H1 (cell line): ENCODE measurements around the gene TMPRSS15. TPM values are rescaled to one million over a fixed set of nuclear protein-coding genes. Genes with fewer than 3 reads are reported as not detected.

ENCODE experiments used
- CTCF ChIA-PET: fragments of 300-600 bp; sonication (Branson Sonifier 250); formaldehyde crosslinking; loops from one replicate; lab custom pipeline; 2021; ENCODE audit not compliant: partially characterized antibody; lab: Charles Lee
- POLR2A ChIA-PET: fragments of 300-600 bp; sonication (Branson Sonifier 250); formaldehyde crosslinking; loops from one replicate; lab custom pipeline; 2021; ENCODE audit warnings: inconsistent platforms; ENCODE audit not compliant: partially characterized antibody; lab: Charles Lee
- DNase-seq, 2 experiments: peaks; one replicate each; pipeline versions ENCODE4 v3.0.0 to v3.0.0-alpha.2; 2010 to 2022; ENCODE audit warnings: low spot score in 2 of 2, low read depth in 1 of 2, mixed read lengths in 1 of 2
- FAIRE-seq: peaks from 2 replicates; lab custom pipeline; 2011; peaks lifted over from hg19 to GRCh38; lab: Jason Lieb, UNC
- H2AFZ ChIP-seq: 2 replicates; pipeline ENCODE4 v1.8.1; 2012; ENCODE audit warnings: low read length, inconsistent platforms
- H2AK5ac ChIP-seq: 2 replicates; pipeline ENCODE4 v1.6.1; 2013; ENCODE audit warnings: low read depth, low read length
- H2BK120ac ChIP-seq: replicated peaks from 2 replicates; pipeline ENCODE3; 2013; ENCODE audit warnings: low read depth, low read length, inconsistent platforms
- H2BK12ac ChIP-seq: 2 replicates; pipeline ENCODE4 v1.6.1; 2013; ENCODE audit warnings: low read depth, low read length
- H2BK15ac ChIP-seq: 2 replicates; pipeline ENCODE4 v1.6.1; 2013; ENCODE audit warnings: low read length
- H2BK20ac ChIP-seq: 2 replicates; pipeline ENCODE4 v1.6.1; 2013; ENCODE audit warnings: low read length
- H2BK5ac ChIP-seq: 2 replicates; pipeline ENCODE4 v1.6.1; 2013; ENCODE audit warnings: low read depth, low read length
- H3K14ac ChIP-seq: 2 replicates; pipeline ENCODE4 v1.6.1; 2013; ENCODE audit warnings: inconsistent platforms; ENCODE audit not compliant: insufficient read length
- H3K18ac ChIP-seq: 2 replicates; pipeline ENCODE4 v1.6.1; 2013; ENCODE audit warnings: low read length; ENCODE audit errors: extremely low read depth
- H3K23ac ChIP-seq: 2 replicates; pipeline ENCODE4 v1.6.1; 2013; ENCODE audit warnings: inconsistent platforms; ENCODE audit not compliant: insufficient read length
- H3K23me2 ChIP-seq: 2 replicates; pipeline ENCODE4 v1.6.1; 2013; ENCODE audit warnings: low read depth, low read length
- H3K27ac ChIP-seq: 2 replicates; pipeline ENCODE4 v1.6.1; 2011; ENCODE audit warnings: low read depth, low read length, inconsistent platforms
- H3K27me3 ChIP-seq, 4 experiments: replicated peaks in 1 of 4; 1 replicate in 1 of 4; 2 replicates in 3 of 4; pipeline versions ENCODE4 v1.6.1 to v1.8.1; 2011 to 2013; ENCODE audit warnings: low read length in 3 of 4, mild to moderate bottlenecking in 3 of 4, inconsistent platforms in 2 of 4, mixed read lengths in 2 of 4, moderate library complexity in 1 of 4; ENCODE audit not compliant: control insufficient read depth in 3 of 4, insufficient read depth in 3 of 4; ENCODE audit errors: extremely low read depth in 1 of 4
- H3K36me3 ChIP-seq, 4 experiments: 2 replicates each; pipeline versions ENCODE4 v1.6.1 to v1.8.1; 2011 to 2013; ENCODE audit warnings: mild to moderate bottlenecking in 4 of 4, low read length in 3 of 4, moderate library complexity in 2 of 4, control low read depth in 1 of 4, inconsistent platforms in 1 of 4; ENCODE audit not compliant: insufficient read depth in 4 of 4, control insufficient read depth in 2 of 4
- H3K4ac ChIP-seq: replicated peaks from 2 replicates; pipeline ENCODE3; 2013; ENCODE audit warnings: low read length, low read depth, mixed read lengths, inconsistent platforms; ENCODE audit not compliant: insufficient read length
- H3K4me1 ChIP-seq, 4 experiments: replicated peaks in 1 of 4; 1 replicate in 1 of 4; 2 replicates in 3 of 4; pipeline versions ENCODE4 v1.6.1 to v1.8.1; 2011 to 2013; ENCODE audit warnings: low read length in 3 of 4, inconsistent platforms in 2 of 4, mixed read lengths in 1 of 4; ENCODE audit not compliant: insufficient read depth in 4 of 4, control insufficient read depth in 3 of 4
- H3K4me2 ChIP-seq, 2 experiments: 2 replicates each; pipeline versions ENCODE4 v1.6.1 to v1.8.1; 2011 to 2013; ENCODE audit warnings: low read depth in 2 of 2, low read length in 2 of 2, control low read depth in 1 of 2, inconsistent platforms in 1 of 2, mild to moderate bottlenecking in 1 of 2; ENCODE audit not compliant: insufficient read depth in 1 of 2
- H3K4me3 ChIP-seq, 4 experiments: fragments of 200-600, 300-600 bp in 1 of 4; sonication (generic), shearing (Covaris generic), sonication (Bioruptor Twin) in 1 of 4; 2 replicates each; pipeline versions ENCODE4 v1.5.1 to v1.8.1; 2011 to 2016; ENCODE audit warnings: low read length in 4 of 4, low read depth in 3 of 4, control low read depth in 2 of 4, inconsistent platforms in 2 of 4, mild to moderate bottlenecking in 2 of 4, mixed read lengths in 1 of 4, moderate library complexity in 1 of 4; ENCODE audit not compliant: insufficient read depth in 2 of 4; ENCODE audit errors: extremely low read depth in 1 of 4
- H3K56ac ChIP-seq: replicated peaks from 2 replicates; pipeline ENCODE3; 2013; ENCODE audit warnings: low read depth, mild to moderate bottlenecking, mixed read lengths, low read length, inconsistent platforms; ENCODE audit not compliant: insufficient read length
- H3K79me1 ChIP-seq: 2 replicates; pipeline ENCODE4 v1.6.1; 2013; ENCODE audit warnings: low read depth, low read length, control low read depth
- H3K79me2 ChIP-seq, 2 experiments: 2 replicates each; pipeline versions ENCODE4 v1.6.1 to v1.8.1; 2012 to 2013; ENCODE audit warnings: low read length in 2 of 2, mild to moderate bottlenecking in 2 of 2, inconsistent platforms in 1 of 2; ENCODE audit not compliant: insufficient read depth in 2 of 2, control insufficient read depth in 1 of 2
- H3K9ac ChIP-seq, 4 experiments: replicated peaks in 1 of 4; 1 replicate in 1 of 4; 2 replicates in 3 of 4; pipeline versions ENCODE4 v1.6.1 to v1.8.1; 2011 to 2013; ENCODE audit warnings: low read depth in 3 of 4, low read length in 3 of 4, control low read depth in 2 of 4, mild to moderate bottlenecking in 2 of 4, moderate library complexity in 2 of 4, inconsistent platforms in 1 of 4; ENCODE audit errors: extremely low read depth in 1 of 4
- H3K9me3 ChIP-seq, 2 experiments: 2 replicates each; pipeline versions ENCODE4 v1.6.1 to v1.8.1; 2012 to 2013; ENCODE audit warnings: mild to moderate bottlenecking in 2 of 2, moderate library complexity in 2 of 2, control low read depth in 1 of 2, inconsistent platforms in 1 of 2, low read depth in 1 of 2, low read length in 1 of 2, mixed read lengths in 1 of 2; ENCODE audit not compliant: insufficient read depth in 2 of 2
- H4K20me1 ChIP-seq, 2 experiments: replicated peaks in 1 of 2; 2 replicates each; pipeline versions ENCODE3 to v1.8.1; 2011 to 2013; ENCODE audit warnings: inconsistent platforms in 2 of 2, low read length in 2 of 2, mild to moderate bottlenecking in 1 of 2; ENCODE audit not compliant: insufficient read depth in 2 of 2, control insufficient read depth in 1 of 2
- H4K5ac ChIP-seq: 2 replicates; pipeline ENCODE4 v1.6.1; 2013; ENCODE audit warnings: low read length, low read depth, mixed read lengths, inconsistent platforms; ENCODE audit not compliant: insufficient read length
- H4K8ac ChIP-seq: 2 replicates; pipeline ENCODE4 v1.8.0; 2013; ENCODE audit warnings: mild to moderate bottlenecking, moderate library complexity, low read length, inconsistent platforms; ENCODE audit not compliant: insufficient read depth; ENCODE audit errors: extremely low read depth
- H4K91ac ChIP-seq: replicated peaks from 2 replicates; pipeline ENCODE3; 2013; ENCODE audit warnings: low read length, mixed read lengths, inconsistent platforms; ENCODE audit not compliant: insufficient read length
- BCL11A ChIP-seq, 2 experiments: IDR thresholded peaks; one replicate each; pipeline ENCODE4 v1.6.1; 2011; ENCODE audit warnings: low read depth in 2 of 2, low read length in 2 of 2, mild to moderate bottlenecking in 2 of 2
- EZH2 ChIP-seq: fragments of 200-600 bp; sonication (generic); IDR thresholded peaks from 2 replicates; pipeline ENCODE4 v1.7.1; 2012; ENCODE audit warnings: low read depth, mild to moderate bottlenecking, moderate library complexity, low read length, inconsistent platforms; ENCODE audit not compliant: severe bottlenecking
- HDAC6 ChIP-seq: IDR thresholded peaks from one replicate; pipeline ENCODE4 v1.7.1; 2012; ENCODE audit warnings: low read depth, mild to moderate bottlenecking, inconsistent platforms, low read length, moderate library complexity
- KDM4A ChIP-seq: IDR thresholded peaks from one replicate; pipeline ENCODE4 v1.7.1; 2012; ENCODE audit warnings: low read depth, mild to moderate bottlenecking, moderate library complexity, low read length, inconsistent platforms; ENCODE audit not compliant: severe bottlenecking
- MAFK ChIP-seq: IDR thresholded peaks from 2 replicates; pipeline ENCODE4 v1.6.1; 2012; ENCODE audit warnings: low read depth, mild to moderate bottlenecking, improper control_type of control experiment, low read length
- POLR2AphosphoS5 ChIP-seq: IDR thresholded peaks from 2 replicates; pipeline ENCODE4 v1.6.1; 2011; ENCODE audit warnings: low read depth, low read length
- POU5F1 ChIP-seq: IDR thresholded peaks from 2 replicates; pipeline ENCODE4 v1.6.1; 2011; ENCODE audit warnings: low read depth, mild to moderate bottlenecking, low read length, moderate library complexity
- TBP ChIP-seq: IDR thresholded peaks from 2 replicates; pipeline ENCODE4 v1.6.1; 2011; ENCODE audit warnings: low read depth, low read length, improper control_type of control experiment
- TEAD4 ChIP-seq: IDR thresholded peaks from 2 replicates; pipeline ENCODE4 v1.6.1; 2012; ENCODE audit warnings: low read depth, low read length, inconsistent platforms, mixed read lengths
- WGBS, 2 experiments: shearing (Covaris generic) in 1 of 2; methylation state at CpG; one replicate each; pipeline versions ENCODE4 v1.1.6 to v1.1.7; 2013 to 2015; ENCODE audit warnings: low lambda C conversion rate in 2 of 2, mixed read lengths in 2 of 2, inconsistent platforms in 1 of 2, low coverage in 1 of 2, missing lambda C conversion rate in 1 of 2; ENCODE audit not compliant: insufficient replicate concordance in 2 of 2, insufficient coverage in 1 of 2, insufficient read length in 1 of 2; ENCODE audit errors: extremely low coverage in 1 of 2, missing lambda C conversion rate in 1 of 2; 5-methylcytosine and 5-hydroxymethylcytosine counted together
- polyA plus RNA-seq, 7 experiments: library from polyadenylated mRNA; depleted of rRNA in 3 of 7; stranded (reverse) in 5 of 7; unstranded in 2 of 7; fragments of >200 nt in 5 of 7; fragments of 200-250 nt in 2 of 7; gene quantifications; 1 replicate in 5 of 7; 2 replicates in 1 of 7; 4 replicates in 1 of 7; pipeline versions ENCODE4 v1.2.1 to v1.2.3, GENCODE V29; 2011 to 2013; ENCODE audit warnings: missing spikeins in 2 of 7, mixed read lengths in 2 of 7
- total RNA-seq: library from RNA; stranded (reverse); fragmentation: NEBNext Ultra II Directional; extraction: Animal tissue kit (Norgen Biotek cat#: 25700); gene quantifications from 2 replicates; pipeline ENCODE4 v1.2.1, GENCODE V29; 2021
- TF ChIP-seq, protein P1 (sequence below): IDR thresholded peaks from 2 replicates; pipeline ENCODE4 v1.6.1; 2011; ENCODE audit warnings: low read length, improper control_type of control experiment

TMPRSS15 gene
- total and polyA plus RNA-seq, 2 of the 8 experiments (the other 6 are each of a cell fraction or from before 2014, with no cell fraction given), result not detected

DNA sequence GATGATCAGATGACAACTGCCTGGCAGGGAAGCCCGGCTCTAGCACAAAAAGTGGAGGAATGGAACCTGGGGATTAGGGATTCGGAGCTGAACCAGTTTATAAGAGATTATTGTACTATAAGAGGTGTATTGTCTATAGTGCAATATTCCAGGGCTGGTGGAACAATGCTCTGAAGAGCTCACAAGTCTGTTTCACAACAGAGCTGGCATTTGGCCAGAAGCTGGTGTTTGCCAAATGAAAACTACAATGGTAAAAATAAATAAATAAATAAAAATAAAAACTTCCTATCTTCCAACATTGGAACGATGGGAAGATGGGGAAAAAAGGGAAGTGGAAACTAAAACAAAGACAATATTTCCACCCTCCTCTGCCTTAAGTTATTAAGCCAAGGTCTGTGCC is 85.4 kb downstream of the TMPRSS15 start:
- Histone ChIP-seq H2BK120ac (no peak overlapping the region), H4K5ac (no peak overlapping the region), H3K4ac (no peak overlapping the region), H3K27me3 (no peaks in the 10 kb centered on the region), H3K4me3 (peak overlapping the region in 1 of 4 experiments; percentile 24; a peak in 1 of 8 replicates), H3K27ac (no peak overlapping the region), H3K9me3 (peaks cover 5% of the 10 kb centered on the region in 2 experiments; a peak in 2 of 4 replicates), H4K20me1 (no peaks in the 10 kb centered on the region), H3K4me2 (no peak overlapping the region), H3K18ac (no peak overlapping the region), H3K36me3 (no peaks in the 10 kb centered on the region), H4K8ac (no peak overlapping the region), H2BK20ac (no peak overlapping the region), H2BK5ac (no peak overlapping the region), H3K79me1 (no peaks in the 10 kb centered on the region), H3K4me1 (no peaks in the 10 kb centered on the region), H2BK15ac (no peak overlapping the region), H3K23ac (no peak overlapping the region), H2AK5ac (no peak overlapping the region), H4K91ac (no peak overlapping the region), H2AFZ (no peak overlapping the region), H3K14ac (no peak overlapping the region), H3K9ac (no peak overlapping the region), H3K79me2 (no peaks in the 10 kb centered on the region), H2BK12ac (no peak overlapping the region), H3K56ac (no peak overlapping the region), H3K23me2 (no peaks in the 10 kb centered on the region; the same call in 1 of the 2 replicates)
- DNase-seq (no peak), FAIRE-seq (no peak)
- POLR2A ChIA-PET, result no interaction called here
- WGBS, 2 experiments, result 84% methylated on average over 3 of the region's 3 CpGs; no CpG with 5 or more reads in 1 of the 2 experiments
- CTCF ChIA-PET, result interaction anchor here (0.6 to 1.4 kb wide), 3 partner anchors 16 to 382 kb away, joined by 3 to 6 read pairs (median 3); no protein-coding TSS in a partner anchor
- TF ChIP-seq TEAD4 (no peak), EZH2 (no peak), BCL11A (IDR thresholded peaks at IDR 0.05; ENCODE audit: low read depth in 2 of 2, low read length in 2 of 2) (no peak), HDAC6 (no peak), KDM4A (no peak), MAFK (no peak), TBP (no peak), POLR2AphosphoS5 (no peak), POU5F1 (no peak)
- TF ChIP-seq, protein P1, sequence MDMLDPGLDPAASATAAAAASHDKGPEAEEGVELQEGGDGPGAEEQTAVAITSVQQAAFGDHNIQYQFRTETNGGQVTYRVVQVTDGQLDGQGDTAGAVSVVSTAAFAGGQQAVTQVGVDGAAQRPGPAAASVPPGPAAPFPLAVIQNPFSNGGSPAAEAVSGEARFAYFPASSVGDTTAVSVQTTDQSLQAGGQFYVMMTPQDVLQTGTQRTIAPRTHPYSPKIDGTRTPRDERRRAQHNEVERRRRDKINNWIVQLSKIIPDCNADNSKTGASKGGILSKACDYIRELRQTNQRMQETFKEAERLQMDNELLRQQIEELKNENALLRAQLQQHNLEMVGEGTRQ, result no peak
